ENCODE measurements around the gene GDF7. TPM values are rescaled to one million over a fixed set of nuclear protein-coding genes. Genes with fewer than 3 reads are reported as not detected.

GDF7 gene
- total and polyA plus RNA-seq, 2 of the 8 experiments (the other 6 are each of a cell fraction or from before 2014, with no cell fraction given) = 0.04 to 0.06 TPM

DNA sequence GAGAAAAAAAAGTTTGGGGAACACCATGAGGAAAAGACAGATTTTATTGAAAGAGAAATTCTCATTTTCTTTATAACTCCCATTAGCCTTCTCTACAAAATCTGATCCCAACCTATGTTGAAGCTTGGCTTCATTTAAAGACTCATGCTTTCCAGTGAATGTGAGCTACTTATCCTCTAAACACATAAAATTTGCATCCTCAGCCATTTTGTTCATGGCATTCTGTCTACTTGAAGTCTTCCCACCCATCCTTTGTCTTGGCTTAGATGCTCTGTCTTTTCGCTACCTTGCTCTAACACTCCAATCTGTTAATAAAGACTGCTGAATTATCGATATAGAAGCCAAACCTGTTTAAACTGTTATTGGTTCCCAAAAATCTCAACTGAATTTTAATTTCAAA lies 39.3 kb downstream of the GDF7 start:
- Histone ChIP-seq H3K27me3 (replicated peaks in 1 of 4; ENCODE audit: control insufficient read depth in 3 of 4, extremely low read depth in 1 of 4, insufficient read depth in 3 of 4, low read length in 3 of 4) (no peaks in the 10 kb centered on the region), H3K36me3 (ENCODE audit: control insufficient read depth in 2 of 4, insufficient read depth in 4 of 4, low read length in 3 of 4) (no peaks in the 10 kb centered on the region), H3K9ac (replicated peaks in 1 of 4; ENCODE audit: extremely low read depth in 1 of 4, low read depth in 3 of 4, low read length in 3 of 4) (no peak overlapping the region), H2BK12ac (ENCODE audit: low read depth, low read length) (no peak overlapping the region), H4K20me1 (replicated peaks in 1 of 2; ENCODE audit: control insufficient read depth in 1 of 2, insufficient read depth in 2 of 2, low read length in 2 of 2) (no peaks in the 10 kb centered on the region), H3K56ac (replicated peaks; ENCODE audit: insufficient read length, low read depth, low read length) (no peak overlapping the region), H3K4me3 (ENCODE audit: extremely low read depth in 1 of 4, insufficient read depth in 2 of 4, low read depth in 3 of 4, low read length in 4 of 4) (no peak overlapping the region), H3K18ac (ENCODE audit: extremely low read depth, low read length) (no peak overlapping the region), H2BK5ac (ENCODE audit: low read depth, low read length) (no peak overlapping the region), H2BK120ac (replicated peaks; ENCODE audit: low read depth, low read length) (no peak overlapping the region), H2BK15ac (ENCODE audit: low read length) (no peak overlapping the region), H3K4me2 (ENCODE audit: insufficient read depth in 1 of 2, low read depth in 2 of 2, low read length in 2 of 2) (no peak overlapping the region), H4K8ac (ENCODE audit: extremely low read depth, insufficient read depth, low read length) (no peak overlapping the region), H2AFZ (ENCODE audit: low read length) (no peak overlapping the region), H4K5ac (ENCODE audit: insufficient read length, low read depth, low read length) (no peak overlapping the region), H3K79me2 (ENCODE audit: control insufficient read depth in 1 of 2, insufficient read depth in 2 of 2, low read length in 2 of 2) (no peaks in the 10 kb centered on the region; a peak in 1 of 4 replicates), H3K4ac (replicated peaks; ENCODE audit: insufficient read length, low read depth, low read length) (no peak overlapping the region), H3K4me1 (replicated peaks in 1 of 4; ENCODE audit: control insufficient read depth in 3 of 4, insufficient read depth in 4 of 4, low read length in 3 of 4) (peaks cover 0 to 3% (median 0%) of the 10 kb centered on the region in 4 experiments; a peak in 2 of 7 replicates), H2BK20ac (ENCODE audit: low read length) (no peak overlapping the region), H3K14ac (ENCODE audit: insufficient read length) (no peak overlapping the region), H4K91ac (replicated peaks; ENCODE audit: insufficient read length, low read length) (no peak overlapping the region), H3K27ac (ENCODE audit: low read depth, low read length) (no peak overlapping the region), H3K23ac (ENCODE audit: insufficient read length) (no peak overlapping the region), H3K23me2 (ENCODE audit: low read depth, low read length) (no peaks in the 10 kb centered on the region), H3K9me3 (ENCODE audit: insufficient read depth in 2 of 2, low read depth in 1 of 2, low read length in 1 of 2) (no peaks in the 10 kb centered on the region; a peak in 1 of 4 replicates), H2AK5ac (ENCODE audit: low read depth, low read length) (no peak overlapping the region), H3K79me1 (ENCODE audit: low read depth, low read length) (0 out of 2 replicates have a peak, but pooled peaks cover 3% of the 10 kb centered on the region)
- POLR2A ChIA-PET (ENCODE audit: partially characterized antibody) = no interaction called here
- CTCF ChIA-PET (ENCODE audit: partially characterized antibody) = interaction anchor here (1.8 to 4.8 kb wide), 3 partner anchors 24 to 45 kb away, joined by 8 to 16 read pairs (median 14); no protein-coding TSS in a partner anchor
- 97% methylated on average over 2 of the region's 2 CpGs; no CpG with 5 or more reads in 1 of the 2 experiments for WGBS, 2 experiments (ENCODE audit: extremely low coverage in 1 of 2, insufficient coverage in 1 of 2, insufficient read length in 1 of 2, insufficient replicate concordance in 2 of 2, low coverage in 1 of 2, low lambda C conversion rate in 2 of 2, missing lambda C conversion rate in 1 of 2)
- DNase-seq (ENCODE audit: low read depth in 1 of 2, low spot score in 2 of 2) (no peak), FAIRE-seq (no peak)
- TF ChIP-seq TAF1 (IDR thresholded peaks at IDR 0.05; ENCODE audit: low read depth, low read length) (no peak), CBX8 (IDR thresholded peaks at IDR 0.05; ENCODE audit: borderline replicate concordance, low read depth, low read length) (no peak), SAP30 (IDR thresholded peaks at IDR 0.05; ENCODE audit: insufficient read depth, insufficient replicate concordance, low read length) (no peak), EZH2 (IDR thresholded peaks at IDR 0.05; ENCODE audit: low read depth, low read length, severe bottlenecking) (no peak), SP1 (IDR thresholded peaks at IDR 0.05; ENCODE audit: low read depth, low read length) (no peak), RXRA (IDR thresholded peaks at IDR 0.05; ENCODE audit: insufficient read depth, low read depth, low read length) (no peak), MAFK (IDR thresholded peaks at IDR 0.05; ENCODE audit: low read depth, low read length) (no peak), RAD21 (IDR thresholded peaks at IDR 0.05 in 1 of 2, conservative IDR thresholded peaks at IDR 0.05 in 1 of 2; ENCODE audit: low read depth in 2 of 2, low read length in 2 of 2) (no peak)
- TF ChIP-seq, protein P1, sequence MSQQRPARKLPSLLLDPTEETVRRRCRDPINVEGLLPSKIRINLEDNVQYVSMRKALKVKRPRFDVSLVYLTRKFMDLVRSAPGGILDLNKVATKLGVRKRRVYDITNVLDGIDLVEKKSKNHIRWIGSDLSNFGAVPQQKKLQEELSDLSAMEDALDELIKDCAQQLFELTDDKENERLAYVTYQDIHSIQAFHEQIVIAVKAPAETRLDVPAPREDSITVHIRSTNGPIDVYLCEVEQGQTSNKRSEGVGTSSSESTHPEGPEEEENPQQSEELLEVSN (IDR thresholded peaks at IDR 0.05) = no peak

All from H1 (cell line).